ENCODE measurements around the gene DENND6A. TPM values are rescaled to one million over a fixed set of nuclear protein-coding genes. Genes with fewer than 3 reads are reported as not detected.

Gene DENND6A
- total RNA-seq, 1 experiment from 2014 or later, result 22.3 TPM

DNA sequence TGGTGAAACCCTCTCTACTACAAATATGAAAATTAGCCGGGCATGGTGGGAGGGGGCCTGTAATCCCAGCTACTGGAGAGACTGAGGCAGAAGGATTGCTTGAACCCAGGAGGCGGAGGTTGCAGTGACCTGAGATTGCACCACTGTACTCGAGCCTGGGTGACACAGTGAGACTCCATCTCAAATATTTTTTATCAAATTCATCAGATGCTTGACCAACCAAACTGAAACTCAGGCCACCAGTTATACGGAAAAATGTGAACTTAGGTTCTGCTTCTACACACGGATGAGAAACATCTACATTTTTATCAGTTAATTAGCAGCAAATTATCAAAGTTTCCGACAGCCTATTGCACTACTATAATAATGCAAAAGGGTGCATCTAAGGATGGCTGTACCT lies 100.6 kb downstream of the DENND6A start:
- ChIA-PET CTCF (interaction anchor here (0.7 kb wide), 1 partner anchor 506 kb away, joined by 3 read pairs; no protein-coding TSS in a partner anchor), POLR2A (interaction anchor here (1.0 to 8.0 kb wide), 2 partner anchors 10 to 34 kb away, joined by 6 to 153 read pairs; partner anchors contain the start of gene PDE12)
- TF ChIP-seq, protein P1, sequence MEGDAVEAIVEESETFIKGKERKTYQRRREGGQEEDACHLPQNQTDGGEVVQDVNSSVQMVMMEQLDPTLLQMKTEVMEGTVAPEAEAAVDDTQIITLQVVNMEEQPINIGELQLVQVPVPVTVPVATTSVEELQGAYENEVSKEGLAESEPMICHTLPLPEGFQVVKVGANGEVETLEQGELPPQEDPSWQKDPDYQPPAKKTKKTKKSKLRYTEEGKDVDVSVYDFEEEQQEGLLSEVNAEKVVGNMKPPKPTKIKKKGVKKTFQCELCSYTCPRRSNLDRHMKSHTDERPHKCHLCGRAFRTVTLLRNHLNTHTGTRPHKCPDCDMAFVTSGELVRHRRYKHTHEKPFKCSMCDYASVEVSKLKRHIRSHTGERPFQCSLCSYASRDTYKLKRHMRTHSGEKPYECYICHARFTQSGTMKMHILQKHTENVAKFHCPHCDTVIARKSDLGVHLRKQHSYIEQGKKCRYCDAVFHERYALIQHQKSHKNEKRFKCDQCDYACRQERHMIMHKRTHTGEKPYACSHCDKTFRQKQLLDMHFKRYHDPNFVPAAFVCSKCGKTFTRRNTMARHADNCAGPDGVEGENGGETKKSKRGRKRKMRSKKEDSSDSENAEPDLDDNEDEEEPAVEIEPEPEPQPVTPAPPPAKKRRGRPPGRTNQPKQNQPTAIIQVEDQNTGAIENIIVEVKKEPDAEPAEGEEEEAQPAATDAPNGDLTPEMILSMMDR (IDR thresholded peaks at IDR 0.05; ENCODE audit: unreplicated experiment), result no peak
- H3K4me1 Mint-ChIP-seq (ENCODE audit: insufficient read depth, unreplicated experiment), result peaks cover 33% of the 10 kb centered on the region
- H3K4me3 Mint-ChIP-seq (ENCODE audit: unreplicated experiment), result peak overlapping the region; percentile 45
- no TSS peak for BruUV-seq (replicated peaks)
- no peaks in the 10 kb centered on the region for H3K27me3 Mint-ChIP-seq (ENCODE audit: insufficient read depth, unreplicated experiment)
- H3K9me3 Mint-ChIP-seq (ENCODE audit: unreplicated experiment), result no peaks in the 10 kb centered on the region
- H3K36me3 Mint-ChIP-seq (ENCODE audit: insufficient read depth, unreplicated experiment), result peaks cover 77% of the 10 kb centered on the region
- peak overlapping the region; percentile 60 for H3K27ac Mint-ChIP-seq (ENCODE audit: low read depth, unreplicated experiment)
- intact Hi-C loops (cut with micrococcal nuclease), result no loop called here
- no peak for DNase-seq (ENCODE audit: unreplicated experiment)

- DNase-seq (ENCODE audit: unreplicated experiment), result no peak
- no peaks in the 10 kb centered on the region for H3K27me3 Mint-ChIP-seq (ENCODE audit: insufficient read depth, unreplicated experiment)
- intact Hi-C loops (cut with micrococcal nuclease), result no loop called here
- H3K36me3 Mint-ChIP-seq (ENCODE audit: insufficient read depth, unreplicated experiment), result peaks cover 71% of the 10 kb centered on the region
- ChIA-PET CTCF (no interaction called here), POLR2A (no interaction called here)
- H3K4me1 Mint-ChIP-seq (ENCODE audit: insufficient read depth, unreplicated experiment), result peaks cover 22% of the 10 kb centered on the region
- H3K27ac Mint-ChIP-seq (ENCODE audit: low read depth, unreplicated experiment), result no peak overlapping the region
- H3K4me3 Mint-ChIP-seq (ENCODE audit: unreplicated experiment), result no peak overlapping the region
- BruUV-seq (replicated peaks), result no TSS peak
- no peaks in the 10 kb centered on the region for H3K9me3 Mint-ChIP-seq (ENCODE audit: unreplicated experiment)
- TF ChIP-seq, protein P1 (IDR thresholded peaks at IDR 0.05; ENCODE audit: unreplicated experiment), result no peak
Measured at GRCh38 chr3:57587905-57588304, 105.0 kb downstream of the DENND6A start.

DNA sequence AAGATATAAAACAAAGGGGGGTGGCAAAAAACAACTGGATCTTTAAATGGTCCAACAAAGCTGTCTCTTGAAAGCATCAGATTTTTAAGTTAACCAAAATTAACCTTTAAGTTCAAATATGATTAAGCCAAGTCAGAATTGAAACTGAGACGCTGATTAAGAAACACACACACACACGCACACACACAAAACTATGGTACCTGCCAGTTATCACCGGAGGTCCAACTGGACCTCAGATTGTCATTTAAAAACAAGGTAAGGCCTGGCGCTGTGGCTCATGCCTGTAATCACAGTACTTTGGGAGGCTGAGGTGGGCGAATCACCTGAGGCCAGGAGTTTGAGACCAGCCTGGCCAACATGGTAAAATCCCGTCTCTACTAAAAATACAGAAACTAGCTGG lies 106.1 kb downstream of the DENND6A start:
- ChIA-PET CTCF (no interaction called here), POLR2A (interaction anchor here (0.6 to 2.1 kb wide), 5 partner anchors 9 to 416 kb away, joined by 3 to 9 read pairs (median 3); partner anchors contain the start of gene ARF4)
- BruUV-seq (replicated peaks), result no TSS peak
- Mint-ChIP-seq H3K9me3 (ENCODE audit: unreplicated experiment) (no peaks in the 10 kb centered on the region), H3K36me3 (ENCODE audit: insufficient read depth, unreplicated experiment) (peaks cover 69% of the 10 kb centered on the region), H3K27me3 (ENCODE audit: insufficient read depth, unreplicated experiment) (no peaks in the 10 kb centered on the region), H3K27ac (ENCODE audit: low read depth, unreplicated experiment) (peak overlapping the region; percentile 51), H3K4me3 (ENCODE audit: unreplicated experiment) (no peak overlapping the region), H3K4me1 (ENCODE audit: insufficient read depth, unreplicated experiment) (peaks cover 14% of the 10 kb centered on the region)
- DNase-seq (ENCODE audit: unreplicated experiment), result no peak
- intact Hi-C loops (cut with micrococcal nuclease), result no loop called here
- TF ChIP-seq, protein P1 (IDR thresholded peaks at IDR 0.05; ENCODE audit: unreplicated experiment), result no peak

- intact Hi-C loops (cut with micrococcal nuclease), result loop anchor here (2.0 kb wide), 1 partner anchor 187 kb away; no protein-coding TSS in a partner anchor
- CTCF ChIA-PET, result interaction anchor here (0.5 to 2.1 kb wide), 2 partner anchors 40 to 186 kb away, joined by 3 to 7 read pairs; no protein-coding TSS in a partner anchor
Measured at GRCh38 chr3:57583544-57583943, 109.3 kb downstream of the DENND6A start.

More at GRCh38 chr3:57583544-57583943, 109.3 kb downstream of the DENND6A start:
- H3K4me3 Mint-ChIP-seq (ENCODE audit: unreplicated experiment), result no peak overlapping the region
- H3K9me3 Mint-ChIP-seq (ENCODE audit: unreplicated experiment), result no peaks in the 10 kb centered on the region
- POLR2A ChIA-PET, result no interaction called here
- H3K4me1 Mint-ChIP-seq (ENCODE audit: insufficient read depth, unreplicated experiment), result peaks cover 10% of the 10 kb centered on the region
- TF ChIP-seq, protein P1 (IDR thresholded peaks at IDR 0.05; ENCODE audit: unreplicated experiment), result no peak
- H3K27me3 Mint-ChIP-seq (ENCODE audit: insufficient read depth, unreplicated experiment), result no peaks in the 10 kb centered on the region
- no TSS peak for BruUV-seq (replicated peaks)
- peaks cover 69% of the 10 kb centered on the region for H3K36me3 Mint-ChIP-seq (ENCODE audit: insufficient read depth, unreplicated experiment)
- H3K27ac Mint-ChIP-seq (ENCODE audit: low read depth, unreplicated experiment), result peak overlapping the region; percentile 46
- DNase-seq (ENCODE audit: unreplicated experiment), result no peak

All from MCF 10A (cell line).